Endothelial cell (in vitro differentiated cells): Measurements from ENCODE around the gene ECHDC1. TPM values are rescaled to one million over a fixed set of nuclear protein-coding genes. Genes with fewer than 3 reads are reported as not detected.
"Not testable (repeated sequence)": the region's sequence is repeated elsewhere in the genome, so short reads cannot be mapped to it uniquely, and the experiment has no call there.

Experiments used
- DNase-seq: peaks from one replicate; pipeline ENCODE4 v3.0.0; 2021; ENCODE audit warnings: low spot score
- H3K27ac Mint-ChIP-seq: one replicate; pipeline ENCODE4 v1.8.0; 2021; ENCODE audit warnings: mixed read lengths, inconsistent platforms; ENCODE audit not compliant: unreplicated experiment
- H3K27me3 Mint-ChIP-seq: one replicate; pipeline ENCODE4 v1.8.0; 2021; ENCODE audit warnings: mild to moderate bottlenecking, moderate library complexity, mixed read lengths, inconsistent platforms; ENCODE audit not compliant: unreplicated experiment
- H3K36me3 Mint-ChIP-seq: one replicate; pipeline ENCODE4 v1.8.0; 2021; ENCODE audit warnings: mild to moderate bottlenecking, low read depth, mixed read lengths, inconsistent platforms; ENCODE audit not compliant: unreplicated experiment
- H3K4me1 Mint-ChIP-seq: one replicate; pipeline ENCODE4 v1.8.0; 2021; ENCODE audit warnings: mild to moderate bottlenecking, mixed read lengths, inconsistent platforms; ENCODE audit not compliant: unreplicated experiment
- H3K4me3 Mint-ChIP-seq: one replicate; pipeline ENCODE4 v1.8.0; 2021; ENCODE audit warnings: mild to moderate bottlenecking, mixed read lengths, inconsistent platforms; ENCODE audit not compliant: unreplicated experiment
- H3K9me3 Mint-ChIP-seq: one replicate; pipeline ENCODE4 v1.8.0; 2021; ENCODE audit warnings: mixed read lengths, inconsistent platforms; ENCODE audit not compliant: unreplicated experiment
- total RNA-seq: library from RNA; stranded (reverse); fragmentation: NEBNext Ultra II Directional; extraction: Animal tissue kit (Norgen Biotek cat#: 25700); gene quantifications from one replicate; pipeline ENCODE4 v1.2.1, GENCODE V29; 2021; ENCODE audit not compliant: unreplicated experiment
- TF ChIP-seq, protein P1 (sequence below): fragments of 200-600 bp; sonication (generic); IDR thresholded peaks from one replicate; pipeline ENCODE4 v1.5.0; 2021; ENCODE audit warnings: antibody characterized with exemption; ENCODE audit not compliant: unreplicated experiment

The ECHDC1 gene
- total RNA-seq, 1 donor from 2014 or later: 84.1 TPM

DNA sequence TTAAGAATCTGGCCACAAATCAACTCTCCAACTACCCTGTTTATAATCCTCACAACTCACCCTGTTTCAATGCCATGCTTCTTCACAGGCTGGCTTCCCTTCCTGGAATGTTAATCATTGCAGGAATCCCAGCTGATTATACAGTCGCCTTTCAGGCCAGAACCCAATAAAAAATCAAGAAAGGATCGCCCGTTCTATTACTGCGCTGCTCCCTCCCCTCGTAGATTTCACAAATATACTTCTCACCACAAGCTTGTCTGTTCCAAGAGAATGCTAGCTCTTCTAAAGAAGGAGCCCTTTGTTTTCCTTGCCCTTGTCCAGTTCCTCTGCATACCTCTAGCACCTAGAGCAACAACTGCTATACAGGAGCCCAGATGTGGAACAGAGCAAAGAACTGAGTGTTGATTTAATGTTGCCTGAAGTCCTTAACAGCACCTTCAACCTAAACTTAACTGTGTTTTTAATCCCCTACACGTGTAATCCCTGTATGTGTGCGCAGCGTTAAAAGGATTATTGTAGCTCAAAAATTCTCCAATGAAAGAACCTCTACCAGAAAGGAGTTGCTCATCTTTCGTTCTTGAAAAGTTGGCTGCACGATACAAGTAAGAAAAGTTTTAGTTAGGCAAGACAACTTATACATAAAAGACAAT is 988 bp downstream of the ECHDC1 start:
- H3K4me1 Mint-ChIP-seq: peaks cover 28% of the 10 kb centered on the region
- H3K36me3 Mint-ChIP-seq: no peaks in the 10 kb centered on the region
- DNase-seq: no peak
- TF ChIP-seq, protein P1, sequence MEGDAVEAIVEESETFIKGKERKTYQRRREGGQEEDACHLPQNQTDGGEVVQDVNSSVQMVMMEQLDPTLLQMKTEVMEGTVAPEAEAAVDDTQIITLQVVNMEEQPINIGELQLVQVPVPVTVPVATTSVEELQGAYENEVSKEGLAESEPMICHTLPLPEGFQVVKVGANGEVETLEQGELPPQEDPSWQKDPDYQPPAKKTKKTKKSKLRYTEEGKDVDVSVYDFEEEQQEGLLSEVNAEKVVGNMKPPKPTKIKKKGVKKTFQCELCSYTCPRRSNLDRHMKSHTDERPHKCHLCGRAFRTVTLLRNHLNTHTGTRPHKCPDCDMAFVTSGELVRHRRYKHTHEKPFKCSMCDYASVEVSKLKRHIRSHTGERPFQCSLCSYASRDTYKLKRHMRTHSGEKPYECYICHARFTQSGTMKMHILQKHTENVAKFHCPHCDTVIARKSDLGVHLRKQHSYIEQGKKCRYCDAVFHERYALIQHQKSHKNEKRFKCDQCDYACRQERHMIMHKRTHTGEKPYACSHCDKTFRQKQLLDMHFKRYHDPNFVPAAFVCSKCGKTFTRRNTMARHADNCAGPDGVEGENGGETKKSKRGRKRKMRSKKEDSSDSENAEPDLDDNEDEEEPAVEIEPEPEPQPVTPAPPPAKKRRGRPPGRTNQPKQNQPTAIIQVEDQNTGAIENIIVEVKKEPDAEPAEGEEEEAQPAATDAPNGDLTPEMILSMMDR: no peak
- no peak overlapping the region for H3K4me3 Mint-ChIP-seq
- H3K9me3 Mint-ChIP-seq: no peaks in the 10 kb centered on the region
- no peak overlapping the region for H3K27ac Mint-ChIP-seq
- H3K27me3 Mint-ChIP-seq: peaks cover 2% of the 10 kb centered on the region

DNA sequence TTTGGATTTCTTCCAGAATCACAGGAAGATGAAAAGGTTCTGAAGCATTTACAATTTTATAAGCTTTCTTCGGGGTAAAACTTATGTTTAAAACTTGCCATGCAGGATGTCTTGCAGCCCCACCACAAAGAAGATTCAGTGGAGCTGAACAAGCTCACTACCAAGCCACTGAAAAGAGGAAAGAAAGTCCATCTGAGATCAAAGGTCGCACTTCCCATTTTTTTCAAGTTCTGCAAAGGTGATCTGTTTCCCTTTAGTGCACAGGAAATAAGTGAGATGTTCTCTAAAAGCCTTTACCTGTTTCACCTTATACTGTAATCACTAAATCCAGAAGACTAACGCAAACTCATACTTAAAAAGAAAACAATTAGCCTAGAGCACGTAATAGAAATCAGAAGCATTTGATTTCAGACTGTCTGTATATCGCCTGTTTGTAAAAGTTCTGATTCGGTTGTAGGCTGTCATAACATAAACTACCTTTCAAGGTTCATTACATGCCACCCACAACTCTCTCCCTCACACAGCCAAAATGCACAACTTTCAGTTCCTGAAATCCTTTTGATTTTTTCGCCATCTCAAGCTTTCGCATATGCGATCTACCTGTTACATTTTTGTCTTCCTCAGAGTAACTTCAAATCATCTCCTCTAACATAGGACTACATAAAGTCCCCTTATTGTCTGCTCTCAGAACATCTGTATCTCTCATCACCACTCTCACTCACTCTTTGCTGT is 1.8 kb downstream of the ECHDC1 start:
- peaks cover 34% of the 10 kb centered on the region for H3K4me1 Mint-ChIP-seq
- H3K27ac Mint-ChIP-seq: no peak overlapping the region
- peaks cover 6% of the 10 kb centered on the region for H3K27me3 Mint-ChIP-seq
- no peaks in the 10 kb centered on the region for H3K9me3 Mint-ChIP-seq
- no peak for DNase-seq
- no peak overlapping the region for H3K4me3 Mint-ChIP-seq
- TF ChIP-seq, protein P1: no peak
- no peaks in the 10 kb centered on the region for H3K36me3 Mint-ChIP-seq

DNA sequence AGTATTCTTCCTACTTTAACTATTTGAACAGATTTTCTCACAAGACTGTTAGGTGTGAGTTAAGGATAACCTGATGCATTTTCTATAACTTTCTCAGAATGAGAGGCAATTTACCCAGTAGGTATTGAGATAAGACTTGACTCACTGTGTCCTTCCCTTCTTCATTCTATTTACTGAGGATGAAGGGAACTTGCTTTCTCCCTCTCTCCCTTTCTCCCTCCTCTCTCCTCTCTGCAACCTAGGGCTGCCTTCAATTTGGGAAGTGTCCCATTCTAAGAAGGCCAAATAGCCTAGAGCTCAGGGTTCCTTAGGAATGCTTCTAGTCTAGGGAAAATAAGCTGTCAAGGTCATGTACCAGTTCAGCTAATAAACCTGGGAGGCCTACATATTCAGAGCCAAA is 3.2 kb downstream of the ECHDC1 start:
- Mint-ChIP-seq H3K9me3 (no peaks in the 10 kb centered on the region), H3K27ac (peak overlapping the region; percentile 84), H3K4me3 (no peak overlapping the region), H3K27me3 (peaks cover 6% of the 10 kb centered on the region), H3K36me3 (no peaks in the 10 kb centered on the region), H3K4me1 (peaks cover 46% of the 10 kb centered on the region)
- TF ChIP-seq, protein P1: no peak
- DNase-seq: no peak

DNA sequence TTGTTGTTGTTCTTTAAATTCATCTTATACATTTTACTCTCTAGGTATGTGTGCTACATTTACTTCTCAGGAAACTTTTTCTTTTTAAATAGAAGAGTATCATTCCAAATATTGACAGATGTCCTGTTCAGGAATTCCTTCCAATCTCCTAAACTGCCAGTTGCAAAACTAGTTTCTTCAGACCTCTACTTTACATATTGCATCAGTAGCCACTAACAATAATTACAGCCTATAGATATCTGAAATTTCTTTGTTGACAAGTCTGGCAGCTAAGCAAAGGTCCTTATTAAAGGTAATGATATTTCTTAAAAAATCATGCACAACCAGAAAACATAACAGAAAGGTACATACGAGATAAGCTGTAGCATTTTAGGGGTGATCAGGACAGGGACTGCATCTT is 4.5 kb downstream of the ECHDC1 start:
- Mint-ChIP-seq H3K27ac (peak overlapping the region; percentile 55), H3K4me3 (peak overlapping the region; percentile 77), H3K36me3 (no peaks in the 10 kb centered on the region), H3K9me3 (no peaks in the 10 kb centered on the region), H3K27me3 (peaks cover 6% of the 10 kb centered on the region), H3K4me1 (peaks cover 55% of the 10 kb centered on the region)
- TF ChIP-seq, protein P1: no peak
- DNase-seq: no peak

DNA sequence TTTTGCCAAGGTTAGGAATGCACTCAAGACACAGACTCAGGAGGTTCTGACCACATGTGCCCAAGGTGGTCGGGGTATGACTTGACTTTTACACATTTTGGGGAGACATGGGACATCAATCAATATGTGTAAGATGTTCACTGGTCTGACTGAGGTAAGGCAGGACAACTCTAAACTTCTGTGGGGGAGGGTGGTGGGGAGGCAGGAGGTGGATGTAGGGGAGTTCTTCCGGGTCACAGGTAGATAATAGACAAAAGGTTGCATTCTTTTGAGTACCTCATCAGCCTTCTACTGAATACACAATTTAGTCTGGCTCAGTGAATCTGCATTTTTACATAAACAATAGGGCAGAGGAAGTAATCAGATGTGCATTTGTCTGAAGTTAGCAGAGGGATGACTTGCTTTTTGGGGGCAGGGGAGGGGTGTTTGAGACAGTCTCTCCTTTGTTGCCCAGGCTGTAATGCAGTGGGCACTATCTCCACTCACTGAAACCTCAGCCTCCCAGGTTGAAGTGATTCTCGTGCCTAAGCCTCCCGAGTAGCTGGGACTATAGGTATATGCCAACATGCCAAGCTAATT is 10.9 kb downstream of the ECHDC1 start:
- peaks cover 10% of the 10 kb centered on the region for H3K36me3 Mint-ChIP-seq
- H3K4me3 Mint-ChIP-seq: no peak overlapping the region
- peaks cover 67% of the 10 kb centered on the region for H3K4me1 Mint-ChIP-seq
- H3K9me3 Mint-ChIP-seq: no peaks in the 10 kb centered on the region
- no peak for DNase-seq
- H3K27ac Mint-ChIP-seq: peak overlapping the region; percentile 68
- TF ChIP-seq, protein P1: no peak
- H3K27me3 Mint-ChIP-seq: peaks cover 4% of the 10 kb centered on the region

DNA sequence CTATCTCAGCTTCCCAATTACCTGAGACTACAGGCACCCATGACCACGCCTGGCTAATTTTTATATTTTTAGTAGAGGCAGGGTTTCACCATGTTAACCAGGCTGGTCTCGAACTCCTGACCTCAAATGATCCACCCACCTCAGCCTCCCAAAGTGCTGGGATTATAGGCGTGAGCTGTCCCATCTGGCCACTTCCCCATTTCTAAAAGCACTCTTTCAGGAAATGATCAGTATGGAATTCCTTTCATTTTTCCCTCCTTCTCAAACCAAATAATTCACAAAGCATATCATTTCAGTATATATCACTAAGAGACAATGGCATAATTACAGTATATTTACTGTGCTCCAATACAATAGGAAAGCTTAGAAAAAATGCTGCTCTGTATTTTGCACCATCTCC is 12.2 kb downstream of the ECHDC1 start:
- peak overlapping the region; percentile 38 for H3K27ac Mint-ChIP-seq
- H3K9me3 Mint-ChIP-seq: not testable (repeated sequence)

More for the DNA sequence above, 12.2 kb downstream of the ECHDC1 start:
- Mint-ChIP-seq H3K4me3 (peak overlapping the region; percentile 6), H3K4me1 (peaks cover 61% of the 10 kb centered on the region), H3K36me3 (peaks cover 12% of the 10 kb centered on the region)
- not testable (repeated sequence) for H3K27me3 Mint-ChIP-seq, DNase-seq
